Tibial nerve (tissue), 4 donors: ENCODE data around the gene LRRC4C.

ENCODE experiments used
- CTCF ChIP-seq, 5 experiments: fragments of 200-600 bp in 3 of 5; fragments of 450-650 bp in 2 of 5; sonication (generic) in 3 of 5; IDR thresholded peaks; one replicate each; pipeline ENCODE4 v1.5.1; 2016 to 2019; ENCODE audit warnings: antibody characterized with exemption in 5 of 5, mild to moderate bottlenecking in 3 of 5, moderate library complexity in 2 of 5
- EP300 ChIP-seq, 2 donors: sonication (generic); formaldehyde crosslinking; IDR thresholded peaks; one replicate each; pipeline ENCODE4 v1.6.1; 2017; ENCODE audit warnings: antibody characterized with exemption in 2 of 2, mild to moderate bottlenecking in 1 of 2
- POLR2A ChIP-seq, 2 donors: fragments of 450-650 bp; IDR thresholded peaks; one replicate each; pipeline ENCODE4 v1.6.1; 2017; ENCODE audit warnings: antibody characterized with exemption in 2 of 2, mild to moderate bottlenecking in 2 of 2, moderate library complexity in 2 of 2

- TF ChIP-seq CTCF (IDR thresholded peaks at IDR 0.05) (no peak), EP300 (IDR thresholded peaks at IDR 0.05) (no peak), POLR2A (IDR thresholded peaks at IDR 0.05) (no peak)
These were observed 861.8 kb downstream of the LRRC4C start for GRCh38 chr11:40597546-40598113.
